Daoy (cell line): Measurements from ENCODE around the gene ZNF26. TPM values are rescaled to one million over a fixed set of nuclear protein-coding genes. Genes with fewer than 3 reads are reported as not detected.
"Not testable (repeated sequence)": the region's sequence is repeated elsewhere in the genome, so short reads cannot be mapped to it uniquely, and the experiment has no call there.

Experiments
- DNase-seq: peaks from one replicate; pipeline ENCODE4 v3.0.0-alpha.2; 2015; ENCODE audit warnings: low read depth
- total RNA-seq: library from RNA; depleted of rRNA; stranded (reverse); fragments of >200 nt; shearing (Covaris generic); gene quantifications from 2 replicates; pipeline ENCODE4 v1.2.3, GENCODE V29; 2014

ZNF26 gene
- total RNA-seq, 1 experiment from 2014 or later = 9.8 TPM

DNA sequence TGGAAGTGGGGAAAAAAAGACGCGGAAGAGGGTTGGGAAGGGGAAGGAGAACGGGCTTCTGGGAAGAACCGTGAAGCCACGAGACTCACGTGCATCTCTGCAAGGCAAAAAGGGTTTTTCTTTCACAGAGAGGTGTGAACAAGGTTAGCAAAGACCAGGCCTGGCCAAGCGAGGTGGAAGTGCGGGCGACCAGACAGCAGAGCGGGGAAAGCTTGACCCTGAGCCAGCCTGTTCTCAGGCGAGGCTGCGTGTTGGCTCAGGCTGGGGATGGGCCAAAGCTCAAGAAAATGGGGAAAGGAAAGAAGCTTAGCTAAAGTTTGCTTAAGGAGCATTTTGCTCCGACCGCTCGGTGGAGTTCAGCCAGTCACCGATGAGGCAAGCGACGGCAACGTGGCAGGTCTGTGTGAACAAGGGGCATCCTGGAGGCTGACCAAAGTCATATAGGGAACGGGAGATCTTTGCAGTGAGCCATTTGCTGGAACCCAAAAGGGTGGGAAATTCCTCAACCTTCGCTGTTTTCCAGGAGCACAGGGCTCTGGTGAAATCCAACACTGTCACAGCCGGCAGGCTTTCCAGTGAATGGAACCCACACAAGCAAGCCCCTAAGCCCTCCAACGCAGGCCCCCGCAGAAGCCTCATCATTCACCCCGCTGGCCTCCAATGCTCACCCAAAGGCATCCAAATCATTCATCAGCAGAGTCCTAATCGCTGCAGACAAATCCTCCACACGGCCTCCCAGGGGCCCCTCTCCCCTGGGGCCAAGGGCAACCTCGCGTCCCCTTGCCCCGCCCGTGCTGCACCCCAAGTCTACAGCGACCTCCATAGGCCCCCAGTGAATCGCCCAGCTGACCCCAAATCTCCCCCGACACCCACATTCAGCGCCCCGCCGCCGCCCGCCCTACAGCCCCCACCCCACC is 30.8 kb upstream of the ZNF26 start:
- DNase-seq = peak; percentile 62

DNA sequence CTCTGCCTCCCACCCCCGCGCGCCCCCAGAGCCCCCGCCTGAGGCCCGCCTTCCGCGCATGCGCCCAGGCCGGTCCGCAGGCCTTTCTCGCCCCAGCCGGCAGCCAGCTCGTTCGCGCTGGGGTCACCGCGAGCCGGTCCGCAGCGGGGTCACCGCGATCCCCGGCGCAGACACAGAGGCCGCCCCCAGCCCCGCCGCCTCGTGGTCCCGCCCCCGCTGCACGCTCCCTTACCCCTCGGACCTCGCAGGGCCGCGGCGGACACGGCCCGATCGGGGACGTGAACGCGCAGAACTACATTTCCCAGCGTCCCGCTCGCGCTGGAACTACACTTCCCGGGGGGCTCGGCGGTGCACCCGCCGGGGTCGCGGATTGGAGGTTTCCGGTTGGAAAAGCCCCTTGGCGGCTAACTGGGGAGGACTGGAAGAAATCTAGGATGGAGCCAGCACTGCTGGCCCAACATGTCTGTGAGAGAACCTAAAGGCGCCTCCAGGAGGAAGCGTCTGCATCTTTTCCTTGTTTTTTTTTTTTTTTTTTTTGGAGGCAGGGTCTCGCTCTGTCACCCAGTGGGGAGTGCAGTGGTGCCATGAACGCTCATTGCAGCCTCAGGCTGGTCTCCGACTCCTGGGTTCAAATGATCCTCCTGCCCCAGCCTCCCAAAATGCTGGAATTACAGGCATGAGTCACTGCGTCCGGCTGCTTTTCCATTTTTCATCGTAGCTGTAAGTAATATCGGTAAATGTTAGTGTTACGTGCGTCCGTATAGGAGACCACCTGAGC is 30.0 kb upstream of the ZNF26 start, which contains the start of gene ZNF605:
Gene ZNF605 (minus strand): TSS at position 296 of the 778 bp plus-strand sequence. CDS start 10,671 bp downstream, outside the sequence.
- peak; percentile 90 for DNase-seq

DNA sequence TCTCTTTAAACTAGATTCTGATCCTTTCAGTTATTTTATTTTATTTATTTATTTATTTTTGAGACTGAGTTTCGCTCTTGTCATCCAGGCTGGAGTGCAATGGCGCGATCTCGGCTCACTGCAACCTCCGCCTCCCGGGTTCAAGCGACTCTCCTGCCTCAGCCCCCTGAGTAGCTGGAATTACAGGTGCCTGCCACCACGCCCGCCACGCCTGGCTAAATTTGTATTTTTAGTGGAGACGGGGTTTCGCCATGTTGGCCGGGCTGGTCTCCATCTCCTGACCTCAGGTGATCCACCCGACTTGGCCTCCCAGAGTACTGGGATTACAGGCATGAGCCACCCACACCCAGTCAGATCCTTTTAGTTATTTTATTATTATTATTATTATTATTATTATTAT is 24.4 kb upstream of the ZNF26 start:
- DNase-seq = not testable (repeated sequence)

DNA sequence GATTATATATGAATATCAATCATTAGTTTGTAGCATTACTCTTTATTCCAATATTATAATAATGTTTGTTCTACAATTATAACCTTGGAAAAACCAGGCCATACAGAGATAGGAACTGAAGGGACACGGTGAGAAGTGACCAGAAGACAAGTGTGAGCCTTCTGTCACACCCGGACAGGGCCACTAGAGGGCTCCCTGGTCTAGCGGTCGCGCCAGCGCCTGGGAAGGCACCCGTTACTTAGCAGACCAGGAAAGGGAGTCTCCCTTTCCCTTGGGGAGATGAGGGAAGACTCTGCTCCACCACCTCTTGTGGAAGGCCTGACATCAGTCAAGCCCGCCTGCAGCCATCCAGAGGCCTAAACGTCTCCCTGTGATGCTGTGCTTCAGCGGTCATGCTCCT is 22.2 kb upstream of the ZNF26 start:
- not testable (repeated sequence) for DNase-seq

DNA sequence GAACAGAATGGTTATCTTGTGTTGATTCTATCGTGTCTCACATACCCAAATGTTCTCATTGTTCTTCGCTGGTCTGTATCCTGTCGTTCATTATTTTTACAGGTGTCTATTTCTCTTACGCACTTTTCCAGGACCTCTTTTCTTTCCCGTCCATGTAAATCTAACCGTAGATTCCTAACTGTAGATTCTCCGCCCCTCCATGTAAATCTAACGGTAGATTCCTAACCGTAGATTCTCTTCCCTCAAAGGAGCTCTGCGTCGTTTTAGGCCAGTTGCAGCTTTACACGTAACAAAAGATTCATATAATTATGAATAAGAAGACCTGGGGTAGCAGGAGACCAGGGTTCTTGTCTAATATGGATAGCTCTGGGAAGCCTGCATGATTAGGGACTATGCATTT is 20.4 kb upstream of the ZNF26 start:
- no peak for DNase-seq

DNA sequence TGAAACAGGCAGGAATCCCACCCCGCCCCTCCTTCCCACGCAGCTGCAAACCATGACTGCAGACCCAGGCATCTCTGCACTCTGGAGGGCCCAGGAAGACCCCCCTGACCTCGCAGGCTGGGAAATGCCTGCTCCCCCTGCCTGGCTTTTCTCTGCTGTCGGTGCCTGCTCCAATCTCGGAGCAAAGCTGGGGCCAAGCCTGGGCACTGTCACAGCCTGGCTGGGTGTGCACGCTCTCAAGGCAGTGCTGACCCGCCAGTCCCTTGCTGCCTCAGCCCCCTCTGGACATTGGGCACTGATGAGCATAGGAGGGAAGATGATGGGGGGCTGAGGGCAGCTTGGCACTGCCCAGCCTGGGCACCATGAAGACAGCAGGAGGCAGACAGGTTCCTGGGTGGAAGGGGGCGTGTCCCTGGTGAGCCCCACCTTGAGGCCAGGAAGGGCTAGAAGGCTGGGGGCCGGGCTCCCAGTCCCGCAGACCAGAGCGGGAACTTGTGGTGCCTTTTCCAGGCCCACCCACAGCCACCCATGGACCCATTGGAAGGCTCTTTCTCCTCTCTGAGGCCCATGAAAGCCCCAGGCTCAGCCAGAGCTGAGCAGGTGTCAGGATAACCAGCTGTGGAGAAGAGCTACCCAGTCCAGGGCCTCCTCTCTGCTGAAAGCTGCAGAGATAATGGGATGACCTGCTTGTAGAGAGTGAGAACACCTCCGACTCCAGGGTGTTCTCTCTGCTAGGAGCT is 19.3 kb upstream of the ZNF26 start:
- DNase-seq = no peak

DNA sequence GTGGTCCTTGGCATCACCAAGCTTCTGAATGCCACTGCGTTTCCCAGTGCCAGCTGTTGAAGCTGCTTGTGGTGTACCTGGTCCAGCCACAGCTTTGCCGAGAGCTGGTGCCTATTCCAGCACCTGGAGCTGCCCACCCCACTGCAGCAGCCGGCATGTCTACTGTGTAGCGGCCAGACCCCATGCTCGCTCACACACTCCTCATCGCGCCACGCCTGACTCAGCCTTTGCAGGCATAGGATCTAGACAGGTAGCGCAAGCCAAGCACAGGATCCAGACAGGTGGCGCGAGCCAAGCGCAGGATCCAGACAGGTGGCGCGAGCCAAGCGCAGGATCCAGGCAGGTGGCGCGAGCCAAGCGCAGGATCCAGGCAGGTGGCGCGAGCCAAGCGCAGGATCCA is 18.4 kb upstream of the ZNF26 start:
- no peak for DNase-seq

DNA sequence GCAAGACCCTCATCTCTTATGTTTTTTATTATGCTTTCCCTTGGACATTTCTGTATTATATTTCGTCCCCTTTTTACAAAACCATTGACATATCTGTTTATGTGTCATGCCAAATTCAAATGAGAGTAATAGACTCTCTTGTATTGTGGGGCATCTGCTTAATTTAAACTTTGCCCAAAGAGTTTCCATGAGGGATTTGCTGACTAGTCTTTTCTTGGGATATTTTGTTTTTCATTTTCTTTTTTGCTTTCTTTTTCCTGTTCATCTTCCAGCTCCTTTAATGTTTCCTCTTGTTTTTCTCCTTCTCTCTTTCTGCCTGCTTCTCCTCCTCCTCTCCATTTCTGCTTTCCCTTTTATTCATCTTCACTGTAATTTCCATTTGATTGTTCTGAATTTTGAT is 13.8 kb upstream of the ZNF26 start:
- DNase-seq = no peak

DNA sequence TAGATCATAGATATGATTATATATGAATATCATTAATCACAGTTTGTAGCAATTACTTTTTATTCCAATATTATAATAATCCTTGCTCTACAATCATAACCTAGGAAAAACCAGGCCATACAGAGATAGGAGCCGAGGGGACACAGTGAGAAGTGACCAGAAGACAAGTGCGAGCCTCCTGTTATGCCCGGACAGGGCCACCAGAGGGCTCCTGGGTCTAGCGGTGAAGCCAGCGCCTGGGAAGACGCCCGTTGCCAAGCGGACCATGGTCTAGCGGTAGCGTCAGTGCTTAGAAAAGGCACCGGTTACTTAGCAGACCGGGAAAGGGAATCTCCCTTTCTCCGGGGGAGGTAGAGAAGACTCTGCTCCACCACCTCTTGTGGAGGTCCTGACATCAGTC is 9.3 kb upstream of the ZNF26 start:
- DNase-seq = peak; percentile 19

DNA sequence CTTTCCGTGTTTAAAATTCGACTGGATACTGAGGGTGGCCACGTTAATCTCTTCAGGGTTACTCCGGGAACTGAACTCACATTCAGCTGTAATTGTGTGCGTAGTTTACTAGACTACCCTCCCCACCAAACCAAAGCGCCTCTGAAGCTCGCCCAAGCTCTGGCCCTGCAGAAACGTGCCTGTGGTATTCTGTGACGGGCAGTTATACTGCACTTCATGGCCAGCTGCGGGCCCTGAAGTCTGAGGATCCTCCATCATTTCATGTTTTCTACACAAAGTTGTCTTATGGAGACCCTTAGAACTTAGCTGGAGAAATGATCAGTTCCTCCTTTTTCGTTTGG is 688 bp downstream of the ZNF26 start:
- DNase-seq = no peak

DNA sequence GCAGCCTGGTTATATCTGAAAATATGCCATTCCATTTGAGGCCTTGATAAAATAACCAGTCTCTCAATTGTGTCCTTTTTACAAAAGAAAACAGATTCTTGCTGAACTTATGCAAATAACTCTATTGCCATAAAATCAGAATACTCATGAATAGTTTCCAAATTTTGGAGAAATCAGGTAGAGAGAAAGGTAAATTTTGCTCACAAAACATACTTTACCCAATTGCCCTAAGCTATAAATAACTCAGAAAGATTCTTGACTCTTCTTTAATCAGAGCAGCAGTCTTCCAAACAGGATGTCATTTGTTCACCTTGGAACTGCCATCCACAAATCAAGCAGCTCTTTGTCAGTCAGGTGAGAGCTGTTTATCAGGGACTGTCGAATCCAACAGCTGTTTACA is 12.6 kb downstream of the ZNF26 start:
- no peak for DNase-seq

DNA sequence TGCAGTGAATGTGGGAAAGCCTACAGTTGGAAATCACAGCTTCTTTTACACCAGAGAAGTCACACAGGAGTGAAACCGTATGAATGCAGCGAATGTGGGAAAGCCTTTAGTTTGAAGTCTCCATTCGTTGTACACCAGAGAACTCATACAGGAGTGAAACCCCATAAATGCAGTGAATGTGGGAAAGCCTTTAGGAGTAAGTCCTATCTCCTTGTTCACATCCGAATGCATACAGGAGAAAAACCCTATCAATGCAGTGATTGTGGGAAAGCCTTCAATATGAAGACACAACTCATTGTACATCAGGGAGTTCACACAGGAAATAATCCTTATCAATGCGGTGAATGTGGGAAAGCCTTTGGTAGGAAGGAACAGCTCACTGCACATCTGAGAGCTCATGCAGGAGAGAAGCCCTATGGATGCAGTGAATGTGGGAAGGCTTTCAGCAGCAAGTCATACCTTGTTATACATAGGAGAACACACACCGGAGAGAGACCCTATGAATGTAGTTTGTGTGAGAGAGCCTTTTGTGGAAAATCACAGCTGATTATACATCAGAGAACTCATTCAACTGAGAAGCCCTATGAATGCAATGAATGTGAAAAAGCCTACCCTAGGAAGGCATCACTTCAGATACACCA is 24.6 kb downstream of the ZNF26 start:
- no peak for DNase-seq

DNA sequence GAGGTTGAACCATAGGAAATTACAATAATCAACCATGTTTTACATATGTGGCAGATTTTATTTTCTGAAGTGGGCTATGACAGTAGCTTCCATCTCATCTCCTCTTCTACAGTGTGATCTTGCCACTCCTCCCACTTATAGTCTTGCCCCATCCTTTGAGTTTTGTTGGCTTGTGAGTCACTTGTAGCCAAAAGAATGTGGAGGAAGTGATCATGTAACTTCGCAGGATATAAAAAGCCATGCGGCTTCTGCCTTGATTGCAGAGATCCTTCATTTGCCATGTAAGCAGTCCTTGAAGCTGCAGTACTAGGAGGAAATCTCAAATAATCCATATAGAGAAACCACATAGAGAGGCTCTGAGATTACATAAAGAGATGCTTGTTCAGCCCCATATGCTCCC is 37.4 kb downstream of the ZNF26 start:
- DNase-seq = no peak

DNA sequence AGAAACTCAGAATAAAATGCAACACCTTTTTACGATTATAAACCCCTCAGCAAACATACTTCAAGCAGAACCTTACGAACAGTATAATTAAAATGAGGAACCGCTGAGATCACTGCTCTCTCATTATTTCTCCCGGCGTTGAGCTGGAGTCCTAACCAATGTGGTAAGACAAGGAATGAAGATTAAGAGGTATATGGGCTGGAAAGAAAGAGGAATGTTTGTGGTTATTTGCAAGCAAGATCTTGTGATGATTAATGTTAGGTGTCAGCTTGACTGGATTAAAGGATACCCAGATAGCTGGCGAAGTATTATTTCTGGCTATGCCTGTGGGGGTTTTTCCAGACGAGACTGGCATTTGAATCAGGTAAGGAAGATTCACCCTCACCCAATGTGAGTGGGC is 40.8 kb downstream of the ZNF26 start:
- no peak for DNase-seq

DNA sequence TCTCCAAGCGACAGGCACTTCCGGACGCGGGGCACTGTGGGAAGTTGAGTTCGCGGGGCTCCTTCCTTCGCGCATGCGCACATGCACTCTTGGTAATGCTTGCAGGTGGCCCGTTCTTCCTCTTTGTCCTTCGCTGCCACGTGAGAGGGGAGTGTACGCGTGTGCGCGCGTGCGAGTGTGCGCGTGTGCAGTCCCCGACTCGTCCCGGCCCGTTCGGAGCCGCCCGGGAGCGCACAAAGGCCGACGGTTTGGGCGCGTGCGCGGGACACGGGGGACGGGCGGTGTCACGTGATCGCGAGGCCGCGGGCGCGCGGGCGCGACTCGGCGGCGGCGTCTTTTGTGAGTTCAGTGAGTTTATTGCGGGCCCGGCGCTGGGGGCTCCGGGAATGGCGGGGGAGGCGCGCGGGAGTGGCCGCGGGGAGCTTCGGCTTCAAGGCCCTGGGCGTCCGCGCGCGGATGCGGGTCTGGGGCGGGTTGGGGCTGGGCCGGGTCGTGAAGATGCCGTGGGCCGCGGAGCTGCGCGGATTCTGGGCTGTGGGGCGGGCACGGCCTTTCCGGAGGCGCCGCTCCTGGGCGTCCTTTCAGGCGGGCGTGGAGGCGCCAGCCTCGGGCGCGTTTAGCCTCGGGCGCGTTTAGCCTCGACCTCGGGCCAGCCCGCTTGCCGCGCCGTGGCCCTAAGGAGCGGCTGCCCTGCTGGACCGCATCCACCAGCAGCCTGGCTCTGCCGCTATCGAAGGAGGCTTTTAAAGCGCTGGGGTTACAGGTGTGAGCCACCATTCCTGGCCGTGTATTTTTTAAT is 51.2 kb downstream of the ZNF26 start, which contains the start of gene ZNF84:
Gene ZNF84 (plus strand): TSS at position 303 of the 799 bp plus-strand sequence. CDS start 3,959 bp downstream, outside the sequence.
- DNase-seq = peak; percentile 99

DNA sequence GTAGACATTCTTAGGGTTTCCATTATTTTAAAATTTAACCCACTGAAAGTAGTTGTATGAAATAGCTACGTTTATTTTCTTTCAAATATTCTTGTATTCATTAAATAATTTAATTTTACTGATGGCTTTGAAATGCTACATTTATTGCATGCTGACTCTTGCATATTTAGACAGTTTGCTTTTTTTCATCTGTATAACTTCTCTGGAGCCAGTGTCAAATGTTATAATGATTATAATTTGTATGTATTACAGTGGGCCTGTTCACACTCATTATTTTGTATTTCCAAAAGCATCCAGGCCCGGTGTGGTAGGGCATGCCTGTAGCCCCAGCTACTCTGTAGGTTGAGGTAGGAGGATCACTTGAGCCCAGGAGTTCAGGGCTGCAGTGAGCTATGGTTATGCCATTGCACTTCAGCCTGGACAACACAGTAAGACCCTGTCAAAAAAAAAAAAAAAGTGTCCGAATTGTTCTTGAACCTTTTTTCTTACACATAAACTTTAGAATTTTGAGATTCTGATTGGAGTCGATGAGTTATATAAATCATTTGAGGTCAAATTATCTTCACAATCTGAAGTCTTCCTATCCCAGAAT is 52.0 kb downstream of the ZNF26 start:
- DNase-seq = no peak

DNA sequence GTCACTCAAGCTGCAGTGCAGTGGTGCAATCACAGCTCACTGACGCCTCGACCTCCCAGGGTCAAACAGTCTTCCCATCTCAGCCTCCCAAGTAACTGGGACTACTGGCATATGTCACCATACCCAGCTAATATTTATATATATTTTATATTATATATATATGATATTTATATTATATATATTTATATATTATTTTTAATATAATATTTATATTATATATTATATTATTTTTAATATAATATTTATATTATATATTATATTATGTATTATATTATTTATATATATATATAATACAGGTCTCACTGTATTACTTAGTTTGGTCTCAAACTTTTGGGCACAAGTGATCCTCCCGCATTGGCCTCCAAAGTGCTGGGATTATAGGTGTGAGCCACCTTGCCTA is 60.5 kb downstream of the ZNF26 start:
- no peak for DNase-seq

DNA sequence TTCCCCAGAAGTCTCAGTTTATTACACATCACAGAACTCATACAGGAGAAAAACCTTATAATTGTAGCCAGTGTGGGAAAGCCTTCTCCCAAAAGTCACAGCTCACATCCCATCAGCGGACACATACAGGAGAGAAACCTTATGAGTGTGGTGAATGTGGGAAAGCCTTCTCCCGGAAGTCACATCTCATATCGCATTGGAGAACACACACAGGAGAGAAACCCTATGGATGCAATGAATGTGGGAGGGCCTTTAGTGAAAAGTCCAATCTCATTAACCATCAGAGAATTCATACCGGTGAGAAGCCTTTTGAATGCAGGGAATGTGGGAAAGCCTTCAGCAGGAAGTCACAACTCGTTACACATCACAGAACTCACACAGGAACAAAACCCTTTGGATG is 71.3 kb downstream of the ZNF26 start:
- DNase-seq = no peak

DNA sequence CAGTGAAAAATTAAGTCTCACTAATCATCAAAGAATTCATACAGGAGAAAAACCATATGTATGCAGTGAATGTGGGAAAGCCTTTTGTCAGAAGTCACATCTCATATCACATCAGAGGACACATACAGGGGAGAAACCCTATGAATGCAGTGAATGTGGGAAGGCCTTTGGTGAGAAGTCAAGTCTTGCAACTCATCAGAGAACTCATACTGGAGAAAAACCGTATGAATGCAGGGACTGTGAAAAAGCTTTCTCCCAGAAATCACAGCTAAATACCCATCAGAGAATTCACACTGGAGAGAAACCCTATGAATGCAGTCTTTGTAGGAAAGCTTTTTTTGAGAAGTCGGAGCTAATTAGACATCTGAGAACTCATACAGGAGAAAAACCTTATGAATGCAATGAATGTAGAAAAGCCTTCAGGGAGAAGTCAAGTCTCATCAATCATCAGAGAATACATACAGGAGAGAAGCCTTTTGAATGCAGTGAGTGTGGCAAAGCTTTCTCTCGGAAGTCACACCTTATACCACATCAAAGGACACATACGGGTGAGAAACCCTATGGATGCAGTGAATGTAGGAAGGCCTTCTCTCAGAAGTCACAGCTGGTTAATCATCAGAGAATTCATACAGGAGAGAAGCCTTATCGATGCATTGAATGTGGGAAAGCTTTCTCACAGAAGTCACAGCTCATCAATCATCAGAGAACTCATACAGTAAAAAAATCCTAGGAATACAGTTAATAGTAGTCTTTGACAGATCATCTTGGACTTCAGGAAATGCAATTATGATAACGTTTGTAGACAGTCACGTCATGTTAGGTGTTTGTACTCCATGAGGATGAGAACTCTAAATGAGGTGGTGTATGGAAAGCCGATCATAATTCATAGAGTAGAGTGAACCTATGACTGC is 72.3 kb downstream of the ZNF26 start:
- no peak for DNase-seq
